HG03354 (cell line): ENCODE data around the gene LAP3.
"Not testable (repeated sequence)": the region's sequence is repeated elsewhere in the genome, so short reads cannot be mapped to it uniquely, and the experiment has no call there.

Experiments
- ATAC-seq: cut with Tn5 transposase; IDR thresholded peaks from one replicate; pipeline ENCODE4 v1.9.1; 2021; ENCODE audit warnings: mild to moderate bottlenecking; ENCODE audit not compliant: unreplicated experiment, poor library complexity, severe bottlenecking

LAP3 gene

DNA sequence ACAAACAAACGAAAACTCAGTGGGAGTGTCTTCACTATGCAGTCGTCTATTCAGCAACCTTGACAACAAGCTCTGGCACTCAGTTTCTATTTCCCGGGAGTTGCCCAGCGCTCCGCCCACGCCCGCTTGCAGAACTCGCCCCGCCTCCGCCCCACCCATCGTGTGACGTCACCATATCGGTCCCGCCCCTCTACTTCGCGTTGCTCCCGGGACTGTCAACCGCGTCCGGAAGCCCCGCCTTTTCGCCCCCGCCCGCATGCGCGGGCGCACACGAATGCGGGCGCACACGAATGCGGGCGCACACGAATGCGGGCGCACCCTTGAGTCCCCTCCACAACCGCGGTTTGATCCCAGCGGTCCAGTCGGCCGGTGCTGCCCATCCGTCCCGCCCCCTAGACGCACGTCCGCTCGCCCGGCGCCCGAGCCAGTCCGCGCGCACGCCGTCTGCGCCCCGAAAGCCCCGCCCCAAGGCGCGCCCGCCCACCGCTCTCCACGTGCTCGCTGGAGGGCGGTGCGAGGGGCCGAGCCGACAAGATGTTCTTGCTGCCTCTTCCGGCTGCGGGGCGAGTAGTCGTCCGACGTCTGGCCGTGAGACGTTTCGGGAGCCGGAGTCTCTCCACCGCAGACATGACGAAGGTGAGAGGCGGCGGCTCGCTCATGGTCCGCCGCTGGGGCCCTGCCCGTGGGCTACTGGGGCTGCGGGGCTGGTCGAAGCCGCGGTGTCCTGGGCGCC lies at the start of gene LAP3:
TSS of gene LAP3 (plus strand) at position 267 of the 733 bp plus-strand sequence. CDS start at position 535, 268 bp downstream.
- peak; percentile 86 for ATAC-seq

GRCh38 chr4:17528551-17529165 lies 48.3 kb upstream of the LAP3 start:
- no peak for ATAC-seq

GRCh38 chr4:17531538-17532285 lies 45.3 kb upstream of the LAP3 start:
- ATAC-seq: no peak

GRCh38 chr4:17534705-17535104 lies 42.3 kb upstream of the LAP3 start:
- ATAC-seq: no peak

DNA sequence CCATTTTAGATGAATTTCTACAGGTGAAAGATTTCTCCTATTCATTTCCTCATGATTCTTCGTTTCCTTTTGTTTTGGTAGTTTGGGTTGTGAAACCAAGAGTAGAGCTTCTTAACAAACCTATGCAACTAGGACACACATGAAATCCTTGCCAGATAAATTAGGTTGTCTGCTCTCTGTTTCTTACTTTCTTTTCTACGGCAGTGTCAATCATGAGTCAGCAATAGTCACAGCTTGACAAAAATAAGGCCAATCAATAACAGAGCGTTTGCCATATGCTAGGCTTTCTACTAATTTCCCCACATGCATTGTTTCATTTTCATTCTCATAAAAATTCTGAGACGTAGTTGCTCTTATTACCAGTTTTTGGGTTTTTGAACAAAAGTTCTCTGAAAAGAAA lies 41.8 kb upstream of the LAP3 start:
- peak; percentile 75 for ATAC-seq

GRCh38 chr4:17535906-17536305 lies 41.1 kb upstream of the LAP3 start:
- ATAC-seq: peak; percentile 43

DNA sequence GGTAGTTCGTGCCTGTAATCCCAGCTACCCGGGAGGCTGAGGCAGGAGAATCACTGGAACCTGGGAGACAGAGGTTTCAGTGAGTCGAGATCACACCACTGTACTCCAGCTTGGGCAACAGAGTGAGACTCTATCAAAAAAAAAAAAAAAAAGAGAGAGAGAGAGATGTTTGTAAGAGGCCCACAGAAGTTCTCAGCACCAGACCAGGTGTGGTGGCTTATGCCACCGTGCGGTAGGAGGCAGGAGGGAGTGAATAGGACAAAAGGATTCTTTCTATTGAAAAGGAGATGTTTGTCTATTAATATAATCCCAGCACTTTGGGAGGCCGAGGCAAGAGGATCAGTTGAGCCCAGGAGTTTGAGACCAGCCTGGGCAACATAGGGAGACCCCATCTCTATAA lies 39.9 kb upstream of the LAP3 start:
- not testable (repeated sequence) for ATAC-seq

DNA sequence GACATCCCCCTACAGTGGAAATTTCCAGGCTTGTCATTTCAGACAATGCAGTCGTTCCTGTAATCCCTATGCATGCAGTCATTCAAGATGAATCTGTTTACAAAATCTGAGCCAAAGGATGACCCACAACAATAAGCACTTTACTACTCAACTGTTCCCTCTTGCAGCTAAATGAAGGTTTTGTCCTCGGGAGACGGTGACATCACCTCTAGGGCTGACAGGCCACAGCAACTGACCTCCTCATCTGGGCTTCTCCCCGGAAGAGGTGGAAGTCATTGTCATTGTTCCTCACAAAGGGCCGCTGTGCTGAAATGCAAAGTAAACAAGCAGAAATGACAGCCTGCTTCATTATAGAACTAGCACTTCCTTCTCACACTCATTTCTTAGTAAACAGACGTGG lies 32.8 kb upstream of the LAP3 start:
- ATAC-seq: no peak

- no peak for ATAC-seq
Observed at GRCh38 chr4:17544831-17545234, 32.2 kb upstream of the LAP3 start.

- ATAC-seq: no peak
Observed at GRCh38 chr4:17545374-17546140, 31.4 kb upstream of the LAP3 start.

DNA sequence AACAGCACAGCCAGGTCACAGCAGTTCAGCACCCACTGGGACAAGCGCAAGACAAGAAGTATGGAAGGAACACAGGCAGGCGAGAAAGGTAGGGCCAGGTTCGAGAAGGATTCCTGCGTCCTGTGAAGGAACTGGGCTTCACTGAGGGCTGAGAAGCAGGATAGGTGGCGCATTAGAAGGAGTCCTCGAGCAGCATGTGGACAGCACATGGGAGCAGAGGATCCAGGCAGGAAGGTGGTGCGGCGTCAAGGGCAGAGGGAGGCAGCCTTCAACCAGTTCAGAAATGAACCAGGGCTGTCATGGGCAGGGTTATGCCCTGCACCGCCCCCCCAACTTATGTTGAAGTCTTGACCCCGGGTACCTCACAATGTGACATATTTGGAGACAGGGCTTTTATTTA lies 30.8 kb upstream of the LAP3 start:
- ATAC-seq: no peak

GRCh38 chr4:17546678-17547077 lies 30.3 kb upstream of the LAP3 start:
- no peak for ATAC-seq

- ATAC-seq: no peak
Observed at GRCh38 chr4:17550549-17550948, 26.4 kb upstream of the LAP3 start.

DNA sequence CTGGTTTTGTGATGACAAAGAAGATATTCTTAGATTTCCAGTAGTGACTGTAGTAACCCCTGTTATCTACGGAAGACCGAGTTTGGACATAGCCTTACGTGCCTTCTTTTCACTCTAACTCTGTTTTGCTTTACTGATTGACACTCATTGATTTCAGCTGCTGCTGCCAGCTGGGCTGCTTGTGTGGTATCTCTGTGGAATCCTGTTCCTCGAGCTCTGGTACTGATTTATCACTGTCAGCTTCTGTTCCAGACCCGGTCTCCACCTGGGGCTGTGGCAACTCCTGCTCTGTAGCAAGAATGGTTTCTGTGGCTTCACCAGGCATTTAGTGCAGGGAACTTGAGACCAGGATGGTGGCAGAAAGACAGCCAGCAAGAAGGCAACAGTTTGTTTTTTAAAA lies 24.6 kb upstream of the LAP3 start:
- ATAC-seq: no peak

GRCh38 chr4:17554568-17554967 lies 22.4 kb upstream of the LAP3 start:
- ATAC-seq: no peak

DNA sequence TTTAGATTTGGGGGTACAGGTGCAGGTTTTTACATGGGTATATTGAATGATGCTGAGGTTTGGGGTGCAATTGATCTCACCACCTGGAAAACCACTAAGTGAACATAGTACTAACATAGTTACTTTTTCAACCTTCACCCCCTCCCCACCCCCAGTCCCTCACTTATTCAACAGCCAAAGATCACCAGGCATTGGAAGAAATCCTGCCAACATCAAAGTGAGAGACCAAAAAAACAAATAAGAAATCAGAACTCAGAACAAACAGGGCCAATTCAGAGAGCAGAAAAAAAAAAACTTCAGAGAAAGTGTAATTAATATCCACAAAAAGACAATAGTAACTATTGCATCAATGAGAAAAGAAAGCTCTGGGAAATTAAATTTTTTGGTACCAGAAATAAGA lies 20.5 kb upstream of the LAP3 start:
- no peak for ATAC-seq

GRCh38 chr4:17557880-17558279 lies 19.1 kb upstream of the LAP3 start:
- no peak for ATAC-seq

- no peak for ATAC-seq
Observed at GRCh38 chr4:17558941-17559708, 17.9 kb upstream of the LAP3 start.

DNA sequence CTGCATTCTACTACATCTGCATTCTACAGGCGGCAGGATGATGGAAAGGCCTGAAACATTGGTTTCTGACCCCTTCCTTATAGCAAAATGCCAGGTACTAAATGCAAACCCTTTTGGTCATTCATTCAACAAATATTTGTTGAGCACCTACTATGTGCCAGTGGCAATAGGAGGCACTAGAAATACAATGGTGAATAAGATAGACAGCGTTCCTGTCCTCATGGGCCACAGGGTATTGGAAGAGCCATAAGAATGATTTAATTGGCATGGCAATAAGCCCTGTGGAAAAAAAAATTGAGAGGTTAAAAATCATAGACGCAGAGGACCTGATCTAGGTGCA lies 17.3 kb upstream of the LAP3 start:
- ATAC-seq: no peak
